AG10803 (cell line): ENCODE data around the gene RBL1.

Experiments used
- DNase-seq: peaks from one replicate; pipeline ENCODE4 v3.0.0; 2010; ENCODE audit warnings: low read depth
- H3K4me3 ChIP-seq: 2 replicates; pipeline ENCODE4 v1.5.1; 2011; ENCODE audit warnings: mild to moderate bottlenecking, low read length, control low read depth
- TF ChIP-seq, protein P1 (sequence below): conservative IDR thresholded peaks from 2 replicates; pipeline ENCODE4 v1.5.1; 2011; ENCODE audit warnings: mild to moderate bottlenecking, low read length, control low read depth, inconsistent platforms

The RBL1 gene

DNA sequence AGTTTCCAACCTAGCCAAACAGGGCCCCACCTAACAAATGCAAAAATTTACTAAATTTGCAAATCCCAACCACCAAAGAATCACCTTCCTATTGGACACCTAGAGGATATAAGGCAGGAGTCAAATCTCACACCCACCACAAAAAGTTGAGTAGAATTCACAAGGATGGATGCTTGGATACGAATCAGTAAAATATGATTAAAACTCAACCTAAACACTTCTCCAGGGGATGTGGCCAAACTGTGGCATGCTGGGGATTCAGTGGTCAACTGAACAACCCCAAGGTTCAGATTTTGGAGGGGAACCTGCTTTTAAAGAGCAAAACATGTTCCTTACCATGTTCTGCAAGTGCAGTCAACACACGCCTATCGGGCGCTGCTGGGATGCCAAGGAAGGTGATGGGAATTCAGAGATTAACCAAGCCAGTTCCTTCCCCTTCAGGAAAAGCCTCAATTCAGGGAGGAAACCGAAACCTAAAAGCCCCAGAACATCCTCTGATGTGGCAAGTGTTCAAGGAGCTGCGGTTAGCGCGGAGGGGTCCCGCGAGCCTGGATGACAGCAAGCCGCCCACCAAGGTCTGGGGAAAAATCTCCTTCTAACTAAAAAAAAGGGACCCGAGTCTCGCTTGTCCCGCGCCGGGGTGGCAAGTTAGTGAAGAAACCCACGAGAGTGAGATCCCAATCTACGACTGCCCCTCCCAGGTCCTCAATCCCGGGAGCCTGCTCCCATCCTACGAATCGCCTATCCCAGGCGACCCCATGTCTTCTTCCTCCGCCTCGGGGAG lies 145.2 kb downstream of the RBL1 start:
- TF ChIP-seq, protein P1, sequence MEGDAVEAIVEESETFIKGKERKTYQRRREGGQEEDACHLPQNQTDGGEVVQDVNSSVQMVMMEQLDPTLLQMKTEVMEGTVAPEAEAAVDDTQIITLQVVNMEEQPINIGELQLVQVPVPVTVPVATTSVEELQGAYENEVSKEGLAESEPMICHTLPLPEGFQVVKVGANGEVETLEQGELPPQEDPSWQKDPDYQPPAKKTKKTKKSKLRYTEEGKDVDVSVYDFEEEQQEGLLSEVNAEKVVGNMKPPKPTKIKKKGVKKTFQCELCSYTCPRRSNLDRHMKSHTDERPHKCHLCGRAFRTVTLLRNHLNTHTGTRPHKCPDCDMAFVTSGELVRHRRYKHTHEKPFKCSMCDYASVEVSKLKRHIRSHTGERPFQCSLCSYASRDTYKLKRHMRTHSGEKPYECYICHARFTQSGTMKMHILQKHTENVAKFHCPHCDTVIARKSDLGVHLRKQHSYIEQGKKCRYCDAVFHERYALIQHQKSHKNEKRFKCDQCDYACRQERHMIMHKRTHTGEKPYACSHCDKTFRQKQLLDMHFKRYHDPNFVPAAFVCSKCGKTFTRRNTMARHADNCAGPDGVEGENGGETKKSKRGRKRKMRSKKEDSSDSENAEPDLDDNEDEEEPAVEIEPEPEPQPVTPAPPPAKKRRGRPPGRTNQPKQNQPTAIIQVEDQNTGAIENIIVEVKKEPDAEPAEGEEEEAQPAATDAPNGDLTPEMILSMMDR: no peak
- DNase-seq: no peak
- H3K4me3 ChIP-seq: peak overlapping the region; percentile 98
